GM18870 (cell line): ENCODE measurements around the gene MMP21.

Experiments used
- ATAC-seq: cut with Tn5 transposase; IDR thresholded peaks from one replicate; pipeline ENCODE4 v1.9.1; 2021; ENCODE audit warnings: moderate library complexity; ENCODE audit not compliant: unreplicated experiment

Gene MMP21

GRCh38 chr10:125766511-125766910 lies 9.1 kb downstream of the MMP21 start:
- no peak for ATAC-seq

- ATAC-seq: no peak
Observed at GRCh38 chr10:125765835-125766234, 9.8 kb downstream of the MMP21 start.

- ATAC-seq: no peak
Observed at GRCh38 chr10:125762692-125763648, 12.7 kb downstream of the MMP21 start.

GRCh38 chr10:125761961-125762360 lies 13.7 kb downstream of the MMP21 start:
- no peak for ATAC-seq

DNA sequence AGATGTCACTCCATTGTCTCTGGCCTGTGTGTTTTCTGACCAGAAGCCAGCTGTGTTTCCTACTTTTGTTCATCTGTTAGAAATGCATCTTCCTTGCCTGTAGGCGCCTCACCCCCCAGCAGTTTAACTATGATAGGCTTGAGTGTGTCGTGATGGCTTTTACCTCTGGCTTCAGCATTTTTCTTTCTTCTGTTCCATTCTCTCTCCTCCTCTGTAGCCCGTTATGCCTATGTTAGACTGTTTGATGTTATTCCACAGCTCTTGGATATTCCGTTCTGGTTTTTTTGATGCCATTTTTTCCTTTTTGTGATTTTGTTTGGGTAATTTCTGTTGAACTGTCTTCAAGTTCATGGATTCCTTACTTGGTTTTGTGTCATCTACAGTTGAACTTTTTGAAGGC lies 17.9 kb downstream of the MMP21 start:
- no peak for ATAC-seq

GRCh38 chr10:125756853-125757487 lies 18.7 kb downstream of the MMP21 start:
- ATAC-seq: no peak

- no peak for ATAC-seq
Observed at GRCh38 chr10:125756196-125756595, 19.4 kb downstream of the MMP21 start.

- no peak for ATAC-seq
Observed at GRCh38 chr10:125747417-125747816, 28.2 kb downstream of the MMP21 start.

DNA sequence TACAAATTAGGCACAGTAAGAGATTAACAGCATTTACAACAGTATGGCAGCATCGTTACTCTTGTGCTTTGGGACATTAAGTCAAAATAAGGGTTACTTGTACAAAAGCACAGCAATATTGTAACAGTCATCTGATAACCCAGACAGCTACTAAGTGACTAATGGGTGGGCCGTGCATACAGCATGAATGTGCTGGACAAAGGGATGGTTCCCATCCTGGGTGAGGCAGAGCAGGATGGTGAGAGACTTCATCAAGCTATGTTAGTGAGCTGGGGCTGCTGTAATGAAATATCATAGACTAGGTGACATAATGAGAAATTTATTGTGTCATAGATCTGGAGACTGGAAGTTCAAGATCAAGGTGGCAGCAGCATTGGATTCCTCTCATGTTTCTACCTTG lies 30.7 kb downstream of the MMP21 start:
- no peak for ATAC-seq

- no peak for ATAC-seq
Observed at GRCh38 chr10:125742465-125742864, 33.2 kb downstream of the MMP21 start.

- no peak for ATAC-seq
Observed at GRCh38 chr10:125739994-125740679, 35.5 kb downstream of the MMP21 start.

- ATAC-seq: no peak
Observed at GRCh38 chr10:125738206-125738605, 37.4 kb downstream of the MMP21 start.

GRCh38 chr10:125734823-125735222 lies 40.8 kb downstream of the MMP21 start:
- ATAC-seq: no peak

GRCh38 chr10:125734148-125734547 lies 41.5 kb downstream of the MMP21 start:
- no peak for ATAC-seq

- no peak for ATAC-seq
Observed at GRCh38 chr10:125727436-125727835, 48.2 kb downstream of the MMP21 start.

GRCh38 chr10:125726914-125727313 lies 48.7 kb downstream of the MMP21 start:
- no peak for ATAC-seq

- ATAC-seq: no peak
Observed at GRCh38 chr10:125722811-125723210, 52.8 kb downstream of the MMP21 start.

DNA sequence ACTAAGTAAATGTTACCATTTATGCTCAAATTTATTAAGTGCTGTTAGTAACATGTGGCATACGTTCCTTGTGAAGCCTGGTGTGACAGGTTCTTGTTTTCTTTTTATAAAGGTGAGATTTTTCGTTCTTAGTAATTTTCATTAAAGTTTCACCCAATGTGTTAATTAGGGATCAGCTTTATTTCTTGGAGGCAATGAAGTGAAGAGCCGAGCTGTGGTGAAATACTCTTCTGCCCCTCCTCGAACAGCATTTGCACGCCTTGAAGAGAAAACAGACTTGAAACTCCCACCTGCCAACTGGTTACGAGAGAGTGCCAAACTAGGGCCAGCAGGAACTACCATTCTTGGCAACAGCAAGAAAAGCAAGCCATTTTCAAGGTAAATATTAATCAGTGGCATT lies 54.6 kb downstream of the MMP21 start:
- peak; percentile 64 for ATAC-seq

- ATAC-seq: no peak
Observed at GRCh38 chr10:125720002-125720382, 55.6 kb downstream of the MMP21 start.

GRCh38 chr10:125719173-125720001 lies 56.2 kb downstream of the MMP21 start, which contains the start of gene EDRF1:
TSS of gene EDRF1 (plus strand) at chr10:125719709. CDS start at chr10:125719808, 99 bp downstream.
- peak; percentile 89 for ATAC-seq
